Measurements from ENCODE around the gene THSD4.

THSD4 gene

DNA sequence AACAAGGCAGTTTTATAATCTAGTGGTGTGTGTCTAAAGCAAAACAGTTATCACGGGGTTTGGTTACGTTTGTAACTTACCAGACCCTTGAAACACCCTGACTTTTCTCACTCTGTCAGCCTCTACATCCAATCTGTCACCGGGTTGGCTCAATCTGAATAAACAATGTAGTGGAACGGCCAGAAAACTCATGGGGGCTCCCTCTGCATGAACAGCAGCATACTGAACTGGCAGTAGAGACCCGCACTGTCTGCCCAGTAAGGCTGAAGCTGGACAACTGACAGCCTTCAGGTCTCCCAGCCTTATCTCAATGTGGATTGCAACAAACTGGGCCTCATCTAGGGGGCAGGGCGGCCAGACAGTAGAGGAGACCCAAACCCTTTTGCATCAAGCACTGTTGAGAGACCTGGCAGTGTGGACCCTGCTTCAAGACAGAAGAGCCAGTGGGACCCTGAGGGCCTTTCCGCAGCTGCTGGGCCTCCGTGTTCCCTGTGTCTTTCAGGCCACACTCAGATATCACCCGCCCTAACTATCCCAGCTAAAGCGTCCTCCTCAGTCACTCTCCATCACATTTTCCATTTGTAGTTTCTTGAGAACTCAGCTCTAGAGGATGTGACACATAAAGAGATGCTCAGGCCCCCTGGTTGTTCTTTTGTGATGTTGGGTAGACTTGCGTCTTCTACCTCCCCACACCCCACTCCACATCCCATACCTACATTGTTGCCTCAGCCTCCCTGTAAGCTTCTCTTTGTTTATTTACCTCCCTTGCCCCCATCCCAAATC is 513.9 kb downstream of the THSD4 start:
- DNase-seq (ENCODE audit: low spot score): no peak

DNA sequence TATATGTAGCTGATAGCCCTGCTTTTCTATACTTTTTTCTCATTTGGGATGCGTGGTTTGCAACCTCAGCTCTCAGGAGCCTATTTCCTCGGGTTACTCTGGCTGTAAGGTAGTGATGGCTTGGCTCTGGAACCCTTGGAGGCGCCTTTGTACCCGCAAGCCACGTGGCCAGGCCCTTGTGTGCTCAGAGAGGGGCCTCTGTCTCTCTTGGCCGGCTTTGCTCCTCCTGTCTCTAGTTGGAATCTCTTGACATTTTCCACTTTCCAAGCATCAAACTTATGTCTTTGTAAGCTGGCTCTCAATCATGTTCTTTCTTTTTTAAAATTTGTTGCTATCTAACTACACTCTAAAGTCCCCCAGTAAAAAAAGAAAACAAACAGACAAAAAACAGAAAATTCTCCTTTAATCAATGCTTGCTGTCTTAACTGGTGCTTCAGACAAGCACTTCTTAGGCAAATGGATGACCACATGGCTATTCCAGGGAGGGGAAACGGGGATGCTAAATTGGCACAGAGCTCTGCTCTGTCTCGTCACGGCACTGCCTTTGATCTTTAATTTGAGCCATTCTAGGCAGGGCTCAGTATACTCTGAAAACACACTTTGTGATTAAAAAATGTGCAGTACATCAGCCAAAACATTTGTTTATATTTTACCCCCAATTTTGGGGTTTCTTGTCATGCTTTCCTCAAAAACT is 514.7 kb downstream of the THSD4 start:
- no peak for DNase-seq (ENCODE audit: low spot score)

DNA sequence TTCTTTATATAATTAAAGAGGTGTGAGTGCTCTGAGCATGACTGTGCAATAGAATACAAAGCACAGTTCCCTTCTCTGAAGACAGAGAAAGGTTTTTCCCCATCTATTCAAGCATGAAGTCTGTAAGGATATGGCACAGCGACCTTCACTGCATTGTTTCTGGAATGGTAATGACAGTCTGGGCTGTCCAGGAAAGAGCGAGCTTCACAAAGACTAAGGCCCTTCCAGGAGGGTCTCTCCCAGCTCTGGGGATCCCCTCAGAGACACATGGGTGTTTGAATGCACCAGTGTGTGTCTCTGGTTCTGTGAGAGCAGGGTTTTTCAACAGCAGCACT is 515.2 kb downstream of the THSD4 start:
- DNase-seq (ENCODE audit: low spot score): no peak

DNA sequence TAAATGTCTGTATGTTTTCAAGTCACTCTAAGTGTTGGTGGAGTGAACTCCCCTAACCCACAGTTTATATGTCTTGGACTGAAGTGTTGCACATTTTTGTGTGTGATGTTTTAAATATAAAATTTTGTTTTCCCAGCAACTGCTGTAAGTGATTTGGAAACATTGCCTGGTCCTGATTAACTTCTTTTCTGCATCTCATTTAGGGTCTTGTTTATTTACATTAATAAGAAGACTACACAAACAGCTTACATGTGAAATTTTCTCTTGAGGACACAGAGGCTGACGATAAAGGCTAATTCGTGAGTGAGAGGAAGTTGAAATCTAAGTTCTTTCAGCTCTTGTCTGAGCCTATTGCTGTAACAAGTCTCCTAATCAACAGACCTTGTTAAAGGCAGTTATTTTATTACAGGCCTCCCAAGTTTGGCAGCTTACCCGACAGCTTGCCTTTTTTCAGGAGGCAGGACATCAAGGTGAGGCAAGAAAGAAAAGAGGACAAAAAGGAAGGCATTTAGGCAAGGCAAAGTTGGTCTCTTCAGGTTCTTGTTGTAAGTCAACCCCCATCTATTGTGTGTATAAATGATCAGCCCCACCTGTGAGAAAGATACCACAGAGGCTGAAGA is 517.4 kb downstream of the THSD4 start:
- DNase-seq (ENCODE audit: low spot score): no peak

DNA sequence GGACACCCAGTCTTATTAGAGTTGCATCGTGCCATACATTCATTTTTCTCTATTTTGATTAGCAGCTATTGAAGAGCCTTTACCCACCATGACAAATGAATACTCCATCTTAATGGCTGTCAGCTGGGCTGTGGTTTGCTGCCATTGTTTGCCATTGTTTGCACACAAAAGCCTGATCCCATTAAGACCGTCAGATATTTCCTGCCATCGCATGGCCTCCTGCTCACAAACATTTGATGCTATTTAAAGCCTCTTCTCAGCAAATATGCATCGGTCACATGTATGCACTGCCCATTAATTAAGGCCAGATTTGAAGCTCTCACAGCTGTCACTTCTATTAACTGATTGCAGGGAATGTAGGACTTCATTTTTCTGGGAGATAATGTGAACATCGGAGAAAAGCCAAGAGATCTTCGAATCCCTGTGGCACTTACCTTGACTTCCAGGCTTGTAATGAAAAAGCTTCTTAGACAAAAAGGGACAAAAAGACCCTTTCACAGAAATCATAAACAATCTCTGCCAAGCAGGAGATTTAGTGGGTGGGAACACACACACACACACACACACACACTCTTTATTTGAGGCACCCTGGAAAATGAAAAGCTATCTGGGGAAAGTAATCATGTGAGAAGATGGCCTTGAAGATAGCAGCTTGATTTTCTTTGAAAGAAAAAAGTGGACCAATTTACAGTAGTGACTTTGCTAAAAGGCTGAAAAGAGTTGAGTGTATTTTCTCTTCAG is 519.7 kb downstream of the THSD4 start:
- DNase-seq (ENCODE audit: low spot score): no peak

DNA sequence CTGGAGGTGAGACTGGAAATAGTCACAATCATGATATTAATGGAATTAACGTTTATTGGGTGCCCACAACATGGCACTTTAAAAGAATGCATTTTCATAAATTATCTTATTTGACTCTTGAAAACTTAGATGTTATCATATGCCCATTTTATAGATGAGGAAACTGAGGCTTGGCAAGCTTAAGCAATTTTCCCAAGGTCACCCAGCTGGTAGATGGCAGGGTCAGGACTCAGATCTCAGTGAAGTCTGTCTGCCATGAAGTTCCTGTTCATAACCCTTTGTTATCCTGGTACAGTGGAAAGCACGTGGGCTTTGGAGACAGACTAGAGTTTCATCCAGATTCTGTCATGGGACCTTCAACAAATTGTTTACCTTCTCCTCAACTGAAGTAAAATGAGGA is 520.5 kb downstream of the THSD4 start:
- no peak for DNase-seq (ENCODE audit: low spot score)

DNA sequence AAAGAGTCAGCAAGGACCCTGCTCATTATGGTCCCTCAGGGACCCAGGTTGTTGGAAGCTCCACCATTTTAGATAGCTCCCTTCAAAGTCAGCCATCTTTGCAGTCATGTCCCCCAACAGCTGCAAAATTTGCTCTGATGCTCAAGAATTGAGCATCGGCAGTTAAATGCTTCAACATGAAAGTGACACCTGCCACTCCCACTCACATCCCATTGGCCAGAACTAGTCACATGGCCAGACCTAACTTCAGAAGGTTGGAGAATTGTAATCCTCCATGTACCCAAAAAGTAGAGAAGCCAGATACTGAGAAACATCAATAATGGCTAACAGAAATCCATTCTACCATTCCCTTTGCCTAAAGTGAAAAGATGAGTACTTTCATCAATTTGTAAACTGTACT is 523.6 kb downstream of the THSD4 start:
- DNase-seq (ENCODE audit: low spot score): no peak

DNA sequence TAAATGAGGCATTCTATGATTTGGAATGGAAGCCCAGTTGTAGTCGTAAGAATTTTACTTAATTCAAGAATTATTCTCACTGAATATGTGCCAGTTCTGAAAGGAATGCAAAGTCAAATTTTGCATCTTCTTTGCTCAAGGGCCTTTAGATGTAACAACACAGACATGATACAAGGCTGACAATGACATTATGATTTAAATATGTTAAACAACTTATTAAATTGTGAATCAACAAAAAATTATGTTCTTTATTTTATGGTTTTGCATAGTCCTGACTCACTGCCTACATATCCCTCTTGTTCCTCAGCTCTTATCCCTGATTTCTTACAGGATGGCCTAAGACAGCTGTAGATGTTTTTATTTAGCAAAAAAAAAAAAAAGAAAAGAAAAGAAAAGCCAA is 524.2 kb downstream of the THSD4 start:
- DNase-seq (ENCODE audit: low spot score): no peak

DNA sequence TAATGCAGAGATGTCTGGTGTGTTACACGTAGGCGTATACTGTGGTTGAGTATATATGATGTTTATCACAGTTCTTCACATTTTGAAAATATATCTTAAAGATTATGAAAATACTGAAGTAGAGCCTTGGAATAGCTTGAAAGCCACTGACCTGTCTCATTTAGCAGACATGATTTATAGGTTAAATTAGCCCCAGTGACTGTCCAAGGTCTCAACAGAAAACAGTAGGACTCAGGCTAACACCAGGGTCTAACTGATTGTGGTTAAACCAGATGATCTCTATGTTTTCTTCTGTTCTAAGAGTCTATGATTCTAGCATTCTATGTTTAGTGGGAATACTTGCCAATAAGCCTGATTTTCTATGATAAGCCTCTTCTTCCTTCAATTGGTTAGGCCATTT is 528.6 kb downstream of the THSD4 start:
- no peak for DNase-seq (ENCODE audit: low spot score)

DNA sequence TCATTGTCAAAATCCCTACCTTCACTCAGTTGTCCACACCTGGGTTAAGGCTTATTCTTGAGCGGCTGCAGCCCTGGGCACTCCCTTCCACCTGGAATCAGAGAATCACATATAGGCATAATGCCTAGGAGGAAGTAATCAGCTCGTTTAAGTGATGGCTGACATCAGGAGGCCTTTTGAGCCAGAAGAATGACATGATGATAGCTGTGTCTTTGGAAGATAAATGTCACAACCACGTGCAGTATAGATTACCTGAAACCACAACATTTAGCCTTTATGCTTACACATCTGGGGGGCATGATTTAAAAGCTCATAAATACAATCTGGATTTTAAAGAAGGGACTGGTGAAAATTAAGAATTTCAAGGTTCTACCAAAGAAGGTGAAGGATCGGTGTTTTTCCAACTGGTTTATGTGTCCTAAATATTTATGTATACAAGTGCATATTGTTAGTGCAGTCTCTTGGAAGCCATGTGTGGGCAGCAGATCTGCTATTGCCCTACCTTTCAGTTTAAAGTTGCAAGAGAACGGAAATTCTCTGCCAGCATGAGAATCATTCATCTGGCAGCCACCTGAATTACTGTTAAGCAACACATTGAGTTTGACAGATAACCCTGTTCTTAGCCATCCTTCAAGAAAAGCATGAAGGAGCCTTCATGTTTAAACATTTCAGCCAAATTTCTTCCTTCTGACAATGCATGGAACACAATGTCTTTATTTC is 531.7 kb downstream of the THSD4 start:
- no peak for DNase-seq (ENCODE audit: low spot score)

DNA sequence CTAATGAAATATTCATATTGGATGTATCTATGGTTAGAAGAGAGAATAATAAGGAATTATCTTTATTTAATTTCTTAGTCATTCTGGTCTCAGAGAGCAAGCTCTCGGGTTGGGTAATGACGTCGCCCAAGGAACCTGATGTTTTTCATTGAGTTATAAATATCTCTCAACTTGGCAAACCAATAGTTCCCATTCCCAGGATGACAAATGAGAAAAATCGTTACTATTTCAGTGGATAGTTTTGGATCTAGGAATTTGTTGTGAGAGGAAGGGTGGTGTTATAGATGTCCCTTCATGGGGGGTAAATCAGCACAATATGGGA is 532.2 kb downstream of the THSD4 start:
- no peak for DNase-seq (ENCODE audit: low spot score)

DNA sequence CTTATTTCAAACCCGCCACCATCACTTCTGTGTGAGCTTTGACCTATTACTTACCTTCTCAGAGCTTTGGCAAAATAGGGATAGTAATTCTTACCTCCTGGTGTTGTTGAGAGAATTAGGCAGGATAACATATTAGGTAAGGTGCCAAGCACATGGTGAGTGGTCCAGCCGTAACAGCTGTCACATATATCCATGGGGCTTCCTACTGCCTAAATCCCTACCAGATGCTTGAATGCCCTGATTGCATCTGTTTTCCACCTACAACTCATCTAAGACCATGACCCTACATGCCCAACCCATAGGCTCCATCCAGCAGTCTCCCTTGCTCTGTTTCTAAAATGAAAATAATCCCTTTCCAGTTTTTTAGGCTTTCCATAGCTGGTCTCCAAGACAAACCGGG is 532.8 kb downstream of the THSD4 start:
- no peak for DNase-seq (ENCODE audit: low spot score)

DNA sequence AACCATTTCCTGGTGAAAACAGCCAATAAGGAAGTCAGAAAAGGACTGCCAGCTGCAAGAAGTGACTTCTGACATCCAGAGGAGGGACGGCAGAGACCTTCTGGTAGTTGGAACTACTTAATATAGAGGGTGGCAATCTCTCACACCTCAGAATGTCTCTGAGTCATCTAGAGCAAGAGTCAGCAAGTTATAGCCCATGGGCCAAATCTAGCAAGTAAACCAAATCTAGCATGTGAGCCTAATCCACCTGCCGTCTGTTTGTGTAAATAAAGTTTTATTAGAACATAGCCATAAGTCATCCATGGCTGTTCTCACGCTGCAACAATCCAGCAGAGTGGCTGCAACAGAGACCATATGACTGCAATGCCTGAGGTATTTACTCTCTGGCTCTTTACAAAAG is 534.6 kb downstream of the THSD4 start:
- no peak for DNase-seq (ENCODE audit: low spot score)

DNA sequence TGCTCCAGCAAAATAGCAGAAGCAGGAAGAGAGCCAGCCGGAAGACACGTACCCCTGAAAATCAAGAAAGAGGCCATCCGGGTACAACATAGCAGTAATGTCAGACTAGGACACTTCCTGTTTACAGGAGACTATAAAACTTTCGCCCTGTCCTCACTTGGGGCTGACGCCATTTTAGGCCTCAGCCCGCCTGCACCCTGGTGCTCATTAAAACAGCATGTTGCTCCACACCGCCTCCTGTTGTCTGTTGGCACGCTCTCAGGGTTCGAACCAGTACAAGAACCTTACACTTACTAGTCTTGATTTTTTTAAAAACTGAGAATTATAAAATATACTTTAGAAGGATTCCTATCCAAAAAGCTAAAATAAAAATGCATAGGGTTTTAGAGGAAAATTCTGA is 535.3 kb downstream of the THSD4 start:
- DNase-seq (ENCODE audit: low spot score): no peak

DNA sequence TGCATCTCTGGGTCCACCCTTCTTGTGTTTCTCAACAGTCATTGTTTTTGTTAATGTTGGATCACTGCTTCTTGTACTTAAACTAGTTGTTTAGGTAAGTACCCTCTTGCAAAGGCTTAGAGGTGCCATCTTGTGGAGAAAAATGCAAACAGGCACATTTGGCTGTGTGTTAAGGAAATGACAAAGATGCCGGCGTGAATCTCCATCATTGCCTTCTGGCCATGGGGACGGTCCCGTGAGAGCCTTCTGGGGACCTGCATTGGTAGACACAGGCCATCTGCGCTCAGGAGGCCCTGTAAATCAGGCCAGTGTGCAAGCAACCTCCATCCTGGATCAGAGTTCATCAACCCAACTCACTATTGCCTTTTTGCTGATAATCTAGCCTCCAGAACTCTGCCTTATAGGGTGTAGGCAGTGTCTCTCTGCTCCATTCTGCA is 536.5 kb downstream of the THSD4 start:
- DNase-seq (ENCODE audit: low spot score): no peak

DNA sequence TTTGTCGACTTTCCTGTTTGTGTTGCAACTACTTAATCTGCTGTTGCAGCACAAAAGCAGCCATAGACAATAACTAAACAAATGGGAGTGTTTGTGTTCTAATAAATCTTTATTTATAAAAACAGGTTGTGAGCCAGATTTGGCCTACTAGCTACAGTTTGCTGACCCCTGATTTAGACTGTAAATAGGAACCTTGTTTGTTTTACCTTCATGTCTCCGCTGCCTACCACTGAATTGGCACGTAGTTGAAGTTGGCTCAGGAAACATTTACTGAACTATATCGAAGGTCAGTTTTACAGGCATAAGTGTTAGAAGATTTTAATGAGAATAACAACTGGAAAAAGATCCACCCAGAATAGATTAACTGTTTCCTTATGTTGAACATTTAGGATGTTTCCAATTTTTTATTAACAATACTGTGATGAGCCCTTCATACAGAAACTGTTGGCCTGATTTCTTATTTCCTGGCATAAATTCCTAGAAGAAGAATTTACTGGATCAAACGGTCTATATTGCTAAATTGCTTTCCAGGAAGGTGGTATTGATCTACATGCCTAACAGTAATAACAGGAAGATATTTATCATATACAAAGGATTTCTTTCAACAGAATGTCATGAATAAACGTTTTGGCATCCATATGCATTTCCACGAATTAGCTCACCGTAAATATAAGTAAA is 538.9 kb downstream of the THSD4 start:
- no peak for DNase-seq (ENCODE audit: low spot score)

DNA sequence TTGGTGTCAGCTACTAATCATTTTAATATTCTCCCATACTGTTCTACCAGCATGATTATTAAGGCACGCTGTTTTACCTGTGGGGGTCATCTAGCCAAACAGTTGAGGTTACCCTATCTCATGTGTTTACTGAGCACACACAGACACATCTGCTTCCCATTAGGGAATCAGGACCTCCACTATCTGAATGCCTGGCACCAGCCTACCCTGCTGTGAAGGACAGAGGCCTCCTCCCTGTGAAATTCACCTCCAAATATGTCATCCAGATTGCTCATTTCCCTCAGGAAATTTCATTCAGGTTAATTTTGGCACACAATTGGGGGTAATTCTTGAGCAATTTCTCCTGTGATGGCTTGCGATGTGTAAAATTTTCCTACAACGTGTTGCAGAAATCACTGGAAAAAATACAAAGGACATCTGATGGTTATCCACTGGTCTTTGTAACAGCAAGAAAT is 539.5 kb downstream of the THSD4 start:
- no peak for DNase-seq (ENCODE audit: low spot score)

DNA sequence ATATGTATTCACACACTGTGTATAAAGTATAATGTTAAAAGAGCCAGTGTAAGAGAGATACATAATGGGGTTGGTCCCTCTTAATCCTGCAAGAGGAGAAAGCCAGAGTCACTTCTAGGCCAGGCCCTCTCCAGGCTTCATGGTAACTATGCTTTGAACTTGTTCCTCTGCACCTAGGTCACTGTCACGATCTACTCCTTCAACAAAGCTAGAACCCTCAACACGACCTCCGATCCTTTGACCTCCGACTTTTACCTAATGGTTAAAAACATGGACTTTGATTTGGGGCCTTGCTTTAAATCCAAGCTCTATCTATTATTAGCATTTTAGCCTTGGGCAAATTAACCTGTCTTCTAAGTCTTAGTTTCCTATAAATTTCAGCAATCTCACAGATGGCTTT is 541.2 kb downstream of the THSD4 start:
- no peak for DNase-seq (ENCODE audit: low spot score)

DNA sequence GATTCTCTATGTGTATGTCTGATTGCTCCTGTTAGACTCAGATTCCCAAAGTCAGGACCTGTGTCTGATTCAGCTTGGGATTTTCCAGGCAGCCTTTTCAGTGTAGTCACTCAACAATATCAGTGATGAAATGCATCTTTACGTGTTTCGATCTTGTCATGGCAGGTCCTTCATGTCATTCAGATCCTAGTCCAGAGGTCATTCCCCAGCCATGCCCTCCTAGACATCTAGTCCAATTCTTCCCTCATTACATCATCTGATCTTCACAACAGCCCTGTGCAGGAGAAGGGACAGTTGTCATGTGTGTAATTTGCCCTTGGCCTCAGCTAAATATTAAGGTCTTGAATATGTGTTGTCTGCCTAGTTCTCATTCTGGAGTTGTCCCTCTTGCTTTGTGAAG is 541.9 kb downstream of the THSD4 start:
- no peak for DNase-seq (ENCODE audit: low spot score)

DNA sequence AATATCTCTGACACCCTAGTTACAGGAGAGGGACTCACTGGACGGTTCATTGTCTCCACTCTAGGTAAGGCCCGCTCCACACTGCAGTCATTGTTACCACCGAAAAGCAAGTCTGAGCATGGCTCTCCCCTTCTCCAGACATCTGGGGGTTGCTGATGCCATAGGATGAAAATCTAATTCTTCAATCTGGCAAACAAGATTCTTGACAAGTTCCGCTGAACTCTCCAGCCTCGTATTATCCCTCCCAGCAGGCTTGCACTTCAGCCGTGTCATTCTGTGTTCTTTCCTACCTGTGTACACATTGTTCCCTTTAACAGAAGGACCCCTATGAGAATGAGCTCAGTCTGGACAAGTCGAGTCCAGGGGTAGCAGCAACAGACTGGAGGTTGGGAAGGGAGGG is 542.8 kb downstream of the THSD4 start:
- DNase-seq (ENCODE audit: low spot score): no peak

Measured in left forelimb (tissue), 1 donor.